Measurements from ENCODE around the gene MTUS2. TPM values are rescaled to one million over a fixed set of nuclear protein-coding genes. Genes with fewer than 3 reads are reported as not detected.

Gene MTUS2
- total RNA-seq, 1 donor from 2014 or later = 106 TPM

GRCh38 chr13:29073755-29074154 is 253.6 kb downstream of the MTUS2 start:
- no peak for DNase-seq (ENCODE audit: missing footprints)
- intact Hi-C loops (cut with DNase I) = no loop called here
- no peak for ATAC-seq

GRCh38 chr13:29077051-29077813 is 257.1 kb downstream of the MTUS2 start:
- ATAC-seq (peak; percentile 52), DNase-seq (ENCODE audit: missing footprints) (no peak)
- intact Hi-C loops (cut with DNase I) = no loop called here

- DNase-seq (ENCODE audit: missing footprints) (no peak), ATAC-seq (no peak)
- intact Hi-C loops (cut with DNase I) = no loop called here
These were observed 260.9 kb downstream of the MTUS2 start for GRCh38 chr13:29081036-29081435.

GRCh38 chr13:29081697-29082440 is 261.7 kb downstream of the MTUS2 start:
- ATAC-seq = no peak

GRCh38 chr13:29099781-29100406 is 279.8 kb downstream of the MTUS2 start:
- DNase-seq (ENCODE audit: missing footprints) = no peak
- no peak for ATAC-seq
- intact Hi-C loops (cut with DNase I) = no loop called here

More at GRCh38 chr13:29081697-29082440, 261.7 kb downstream of the MTUS2 start:
- no peak for DNase-seq (ENCODE audit: missing footprints)
- intact Hi-C loops (cut with DNase I) = no loop called here

GRCh38 chr13:29100758-29101157 is 280.6 kb downstream of the MTUS2 start:
- intact Hi-C loops (cut with DNase I) = no loop called here
- DNase-seq (ENCODE audit: missing footprints) (no peak), ATAC-seq (no peak)

- DNase-seq (ENCODE audit: missing footprints) (no peak), ATAC-seq (no peak)
- intact Hi-C loops (cut with DNase I) = no loop called here
These were observed 281.3 kb downstream of the MTUS2 start for GRCh38 chr13:29101409-29101808.

- DNase-seq (ENCODE audit: missing footprints) = no peak
- no peak for ATAC-seq
- intact Hi-C loops (cut with DNase I) = no loop called here
These were observed 281.8 kb downstream of the MTUS2 start for GRCh38 chr13:29101905-29102304.

GRCh38 chr13:29103065-29103800 is 283.1 kb downstream of the MTUS2 start:
- no peak for DNase-seq (ENCODE audit: missing footprints)
- intact Hi-C loops (cut with DNase I) = no loop called here
- ATAC-seq = no peak

GRCh38 chr13:29104461-29104860 is 284.3 kb downstream of the MTUS2 start:
- intact Hi-C loops (cut with DNase I) = no loop called here
- ATAC-seq (no peak), DNase-seq (ENCODE audit: missing footprints) (no peak)

- no peak for ATAC-seq
- no peak for DNase-seq (ENCODE audit: missing footprints)
- intact Hi-C loops (cut with DNase I) = no loop called here
These were observed 285.6 kb downstream of the MTUS2 start for GRCh38 chr13:29105779-29106178.

GRCh38 chr13:29106651-29107050 is 286.5 kb downstream of the MTUS2 start:
- DNase-seq (ENCODE audit: missing footprints) (no peak), ATAC-seq (no peak)
- intact Hi-C loops (cut with DNase I) = no loop called here

GRCh38 chr13:29108068-29108786 is 288.1 kb downstream of the MTUS2 start:
- no peak for DNase-seq (ENCODE audit: missing footprints)
- intact Hi-C loops (cut with DNase I) = no loop called here
- no peak for ATAC-seq

- no peak for DNase-seq (ENCODE audit: missing footprints)
- ATAC-seq = no peak
- intact Hi-C loops (cut with DNase I) = no loop called here
These were observed 289.8 kb downstream of the MTUS2 start for GRCh38 chr13:29109987-29110386.

GRCh38 chr13:29111446-29111845 is 291.3 kb downstream of the MTUS2 start:
- ATAC-seq (no peak), DNase-seq (ENCODE audit: missing footprints) (no peak)
- intact Hi-C loops (cut with DNase I) = no loop called here

- DNase-seq (ENCODE audit: missing footprints) = no peak
- no peak for ATAC-seq
- intact Hi-C loops (cut with DNase I) = no loop called here
These were observed 295.7 kb downstream of the MTUS2 start for GRCh38 chr13:29115842-29116241.

GRCh38 chr13:29117663-29118062 is 297.5 kb downstream of the MTUS2 start:
- DNase-seq (ENCODE audit: missing footprints) (no peak), ATAC-seq (no peak)
- intact Hi-C loops (cut with DNase I) = no loop called here

- DNase-seq (ENCODE audit: missing footprints) (no peak), ATAC-seq (no peak)
- intact Hi-C loops (cut with DNase I) = no loop called here
These were observed 298.3 kb downstream of the MTUS2 start for GRCh38 chr13:29118471-29118870.

Data from Right ventricle myocardium inferior (tissue), 1 donor.